Measurements from ENCODE around the gene SNX22. TPM values are rescaled to one million over a fixed set of nuclear protein-coding genes. Genes with fewer than 3 reads are reported as not detected.

The SNX22 gene
- total RNA-seq, 4 donors from 2014 or later: 0.12 to 1.6 (median 0.39) TPM; not detected in 1

GRCh38 chr15:64137226-64137833, 14.2 kb upstream of the SNX22 start:
- WGBS, 2 donors: 75 to 92% methylated on average over 6 to 8 of the region's 8 CpGs
- DNase-seq (ENCODE audit: low spot score in 2 of 2): peak in 1 of 2 donors; percentile 54
- TF ChIP-seq, protein P1, sequence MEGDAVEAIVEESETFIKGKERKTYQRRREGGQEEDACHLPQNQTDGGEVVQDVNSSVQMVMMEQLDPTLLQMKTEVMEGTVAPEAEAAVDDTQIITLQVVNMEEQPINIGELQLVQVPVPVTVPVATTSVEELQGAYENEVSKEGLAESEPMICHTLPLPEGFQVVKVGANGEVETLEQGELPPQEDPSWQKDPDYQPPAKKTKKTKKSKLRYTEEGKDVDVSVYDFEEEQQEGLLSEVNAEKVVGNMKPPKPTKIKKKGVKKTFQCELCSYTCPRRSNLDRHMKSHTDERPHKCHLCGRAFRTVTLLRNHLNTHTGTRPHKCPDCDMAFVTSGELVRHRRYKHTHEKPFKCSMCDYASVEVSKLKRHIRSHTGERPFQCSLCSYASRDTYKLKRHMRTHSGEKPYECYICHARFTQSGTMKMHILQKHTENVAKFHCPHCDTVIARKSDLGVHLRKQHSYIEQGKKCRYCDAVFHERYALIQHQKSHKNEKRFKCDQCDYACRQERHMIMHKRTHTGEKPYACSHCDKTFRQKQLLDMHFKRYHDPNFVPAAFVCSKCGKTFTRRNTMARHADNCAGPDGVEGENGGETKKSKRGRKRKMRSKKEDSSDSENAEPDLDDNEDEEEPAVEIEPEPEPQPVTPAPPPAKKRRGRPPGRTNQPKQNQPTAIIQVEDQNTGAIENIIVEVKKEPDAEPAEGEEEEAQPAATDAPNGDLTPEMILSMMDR (IDR thresholded peaks at IDR 0.05): no peak
- no peak for TF ChIP-seq POLR2A (IDR thresholded peaks at IDR 0.05)
- intact Hi-C loops (cut with DNase I; ENCODE audit: low total_unique reads): no loop called here
- H3K4me3 ChIP-seq (ENCODE audit: low read depth, poor library complexity, severe bottlenecking): no peak overlapping the region

DNA sequence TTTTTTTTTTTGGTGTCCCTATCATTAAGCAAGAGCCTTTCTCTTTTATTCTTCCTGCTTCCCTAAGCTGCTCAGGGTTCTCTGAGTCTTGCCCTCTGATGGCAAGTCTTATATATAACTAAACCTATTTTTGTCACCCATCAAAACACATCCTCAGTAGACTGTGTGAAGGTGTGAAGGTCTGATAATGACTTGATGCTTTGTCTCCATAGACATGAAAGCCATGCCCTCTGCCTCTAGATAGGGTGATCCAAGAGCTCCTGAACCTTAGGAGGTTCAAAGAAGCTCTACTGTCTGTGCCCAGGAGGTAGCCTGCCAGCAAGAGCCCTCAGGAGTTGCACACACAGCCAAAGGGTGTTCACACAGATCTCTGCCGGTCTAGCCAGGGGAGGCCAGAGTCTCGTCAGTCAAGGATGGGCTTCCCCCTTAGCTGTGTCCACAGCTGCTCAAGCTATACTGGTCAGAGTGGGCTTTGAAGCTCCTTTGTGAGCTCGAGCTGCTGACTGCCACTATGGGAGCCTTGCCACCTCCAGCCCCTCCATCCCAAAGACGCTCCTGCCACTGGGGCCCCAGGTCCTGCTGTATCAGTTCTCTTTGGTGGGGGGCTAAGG, 13.1 kb upstream of the SNX22 start:
- DNase-seq (ENCODE audit: low spot score in 2 of 2): peak in 1 of 2 donors; percentile 64
- no peak overlapping the region for H3K4me3 ChIP-seq (ENCODE audit: low read depth, poor library complexity, severe bottlenecking)
- TF ChIP-seq, protein P1 (IDR thresholded peaks at IDR 0.05): no peak
- no peak for TF ChIP-seq POLR2A (IDR thresholded peaks at IDR 0.05)
- WGBS, 2 donors: 87 to 95% methylated on average over 4 of the region's 4 CpGs
- intact Hi-C loops (cut with DNase I; ENCODE audit: low total_unique reads): no loop called here

DNA sequence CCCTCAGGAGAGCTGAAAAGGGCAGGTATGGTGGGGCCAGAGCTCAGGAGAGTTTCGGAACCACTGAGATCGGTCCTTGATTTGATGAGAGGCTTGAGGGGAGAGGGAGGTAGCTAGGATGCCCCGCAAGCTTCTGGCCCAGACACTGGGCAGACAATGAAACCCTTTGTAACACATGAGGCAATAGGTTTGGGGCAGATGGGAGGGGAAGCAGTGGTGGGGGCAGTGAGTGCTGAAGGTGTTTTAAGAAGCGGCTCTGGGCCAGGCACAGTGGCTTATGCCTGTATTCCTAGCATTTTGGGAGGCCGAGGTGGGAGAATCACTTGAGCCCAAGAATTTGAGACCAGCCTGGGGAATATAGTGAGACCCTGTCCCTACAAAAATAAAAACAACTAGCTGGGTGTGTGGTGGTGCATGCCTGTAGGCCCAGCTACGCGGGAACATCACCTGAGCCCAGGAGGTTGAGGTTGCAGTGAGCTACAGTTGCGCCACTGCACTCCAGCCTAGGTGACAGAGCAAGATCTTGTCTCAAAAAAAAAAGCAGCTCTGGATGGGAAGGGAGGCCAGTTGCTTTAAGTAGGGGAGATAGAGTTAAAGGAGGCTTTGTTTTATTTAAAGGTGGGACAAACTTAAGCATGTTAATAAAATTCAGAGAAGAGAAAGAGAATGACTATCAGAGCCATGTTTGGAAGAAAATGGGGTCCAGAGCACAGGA, 9.6 kb upstream of the SNX22 start:
- 91 to 93% methylated on average over 8 of the region's 8 CpGs for WGBS, 2 donors
- TF ChIP-seq, protein P1 (IDR thresholded peaks at IDR 0.05): no peak
- no peak for TF ChIP-seq POLR2A (IDR thresholded peaks at IDR 0.05)
- intact Hi-C loops (cut with DNase I; ENCODE audit: low total_unique reads): no loop called here
- DNase-seq (ENCODE audit: low spot score in 2 of 2): peak in 1 of 2 donors; percentile 61
- H3K4me3 ChIP-seq (ENCODE audit: low read depth, poor library complexity, severe bottlenecking): no peak overlapping the region

DNA sequence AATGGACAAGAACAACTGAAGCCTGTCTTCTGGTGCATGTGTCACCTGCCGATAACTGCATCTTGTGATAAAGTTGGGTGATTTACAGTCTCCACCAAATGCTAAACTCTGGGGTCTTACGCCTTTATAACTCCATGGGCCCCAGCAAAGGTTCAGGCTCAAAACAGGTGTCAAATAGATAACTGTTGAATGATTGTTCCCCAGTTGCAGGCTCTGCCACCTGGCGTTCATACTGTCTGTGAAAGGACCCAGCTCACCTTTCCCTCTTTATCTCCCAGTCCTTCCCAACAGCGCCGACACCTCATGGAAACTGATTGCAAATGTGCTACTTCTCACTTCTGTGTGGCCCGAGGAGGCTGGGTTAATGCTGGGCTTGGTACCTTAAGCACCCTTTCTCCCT, 8.3 kb upstream of the SNX22 start:
- no peak overlapping the region for H3K4me3 ChIP-seq (ENCODE audit: low read depth, poor library complexity, severe bottlenecking)
- intact Hi-C loops (cut with DNase I; ENCODE audit: low total_unique reads): no loop called here

GRCh38 chr15:64144192-64144564, 7.4 kb upstream of the SNX22 start:
- peak in 1 of 2 donors; percentile 70 for DNase-seq (ENCODE audit: low spot score in 2 of 2)
- WGBS, 2 donors: 71 to 77% methylated on average over 7 to 8 of the region's 8 CpGs
- intact Hi-C loops (cut with DNase I; ENCODE audit: low total_unique reads): no loop called here
- no peak overlapping the region for H3K4me3 ChIP-seq (ENCODE audit: low read depth, poor library complexity, severe bottlenecking)
- TF ChIP-seq, protein P1 (IDR thresholded peaks at IDR 0.05): no peak
- TF ChIP-seq POLR2A (IDR thresholded peaks at IDR 0.05): no peak

More for the DNA sequence above, 8.3 kb upstream of the SNX22 start:
- peak in 1 of 2 donors; percentile 46 for DNase-seq (ENCODE audit: low spot score in 2 of 2)
- no peak for TF ChIP-seq POLR2A (IDR thresholded peaks at IDR 0.05)
- TF ChIP-seq, protein P1 (IDR thresholded peaks at IDR 0.05): no peak
- WGBS, 2 donors: 84 to 92% methylated on average over 6 of the region's 6 CpGs

All from lower leg skin (tissue), 4 donors.